SK-N-DZ (cell line): ENCODE data around the gene WWTR1.

Experiments
- DNase-seq: peaks from one replicate; pipeline ENCODE4 v3.0.0-alpha.2; 2015; ENCODE audit warnings: low spot score

Gene WWTR1

GRCh38 chr3:149497966-149498670 is 159.7 kb downstream of the WWTR1 start:
- no peak for DNase-seq

GRCh38 chr3:149496891-149497290 is 160.9 kb downstream of the WWTR1 start:
- DNase-seq = no peak

- DNase-seq = no peak
Measured at GRCh38 chr3:149495581-149496125, 162.2 kb downstream of the WWTR1 start.

GRCh38 chr3:149494759-149495580 is 162.9 kb downstream of the WWTR1 start:
- DNase-seq = no peak

GRCh38 chr3:149494022-149494758 is 163.6 kb downstream of the WWTR1 start:
- DNase-seq = peak; percentile 33

- DNase-seq = no peak
Measured at GRCh38 chr3:149493315-149494021, 164.4 kb downstream of the WWTR1 start.

- DNase-seq = no peak
Measured at GRCh38 chr3:149490260-149490971, 167.4 kb downstream of the WWTR1 start.

- no peak for DNase-seq
Measured at GRCh38 chr3:149489060-149489690, 168.7 kb downstream of the WWTR1 start.

GRCh38 chr3:149487598-149488197 is 170.1 kb downstream of the WWTR1 start:
- peak; percentile 29 for DNase-seq

- no peak for DNase-seq
Measured at GRCh38 chr3:149486726-149487125, 171.1 kb downstream of the WWTR1 start.

- DNase-seq = no peak
Measured at GRCh38 chr3:149481491-149481890, 176.3 kb downstream of the WWTR1 start.

GRCh38 chr3:149481056-149481455 is 176.8 kb downstream of the WWTR1 start:
- DNase-seq = no peak

GRCh38 chr3:149480326-149481017 is 177.4 kb downstream of the WWTR1 start:
- peak; percentile 61 for DNase-seq

GRCh38 chr3:149479621-149480325 is 178.1 kb downstream of the WWTR1 start:
- DNase-seq = no peak

GRCh38 chr3:149476225-149476624 is 181.6 kb downstream of the WWTR1 start:
- DNase-seq = no peak

- DNase-seq = no peak
Measured at GRCh38 chr3:149475451-149476060, 182.3 kb downstream of the WWTR1 start.

- DNase-seq = no peak
Measured at GRCh38 chr3:149474250-149474817, 183.5 kb downstream of the WWTR1 start, which contains the start of gene TM4SF4. Gene TM4SF4, plus strand, starts transcription at chr3:149474697. Its CDS starts 181 bp downstream, at chr3:149474878.
